HG03064 (cell line): ENCODE results near the gene NCK2.

Source experiments
- ATAC-seq: cut with Tn5 transposase; IDR thresholded peaks from one replicate; pipeline ENCODE4 v1.9.1; 2021; ENCODE audit warnings: low read depth; ENCODE audit not compliant: unreplicated experiment

The NCK2 gene

DNA sequence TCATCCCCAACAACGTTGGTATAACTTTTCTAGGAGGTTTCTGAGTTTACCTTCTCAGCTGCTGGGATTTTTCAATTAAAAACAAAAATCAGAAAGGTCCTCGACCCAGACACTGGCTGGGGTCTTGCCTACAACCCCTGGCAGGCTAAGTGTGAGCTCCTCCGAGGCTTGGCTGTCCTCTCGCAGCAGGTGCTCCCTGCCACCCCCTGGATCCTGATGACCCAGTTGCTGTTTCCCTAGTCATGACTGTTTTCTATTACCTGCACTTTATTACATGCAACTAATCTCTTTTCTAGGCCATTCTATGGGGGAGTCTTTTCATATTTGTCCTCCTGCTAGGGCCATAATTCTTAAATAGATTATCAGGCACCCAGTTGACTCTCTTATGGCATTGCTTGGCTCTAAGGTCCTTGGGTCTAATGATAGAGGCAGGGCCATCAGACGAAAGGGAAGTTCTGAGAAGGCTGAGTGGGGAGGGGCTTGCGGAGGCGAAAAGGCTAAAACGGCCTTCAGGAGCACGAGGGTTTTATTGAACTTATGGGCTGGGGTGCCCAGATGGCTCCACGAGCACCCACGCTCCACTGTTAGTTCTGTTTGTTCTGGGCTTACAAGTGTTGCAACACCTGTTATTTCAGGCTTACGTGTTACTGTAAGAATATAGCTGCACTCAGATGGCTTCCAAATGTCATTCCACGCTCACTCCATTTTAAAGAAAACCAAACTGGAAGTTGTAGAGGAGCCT is 166.0 kb downstream of the NCK2 start:
- ATAC-seq, result no peak

DNA sequence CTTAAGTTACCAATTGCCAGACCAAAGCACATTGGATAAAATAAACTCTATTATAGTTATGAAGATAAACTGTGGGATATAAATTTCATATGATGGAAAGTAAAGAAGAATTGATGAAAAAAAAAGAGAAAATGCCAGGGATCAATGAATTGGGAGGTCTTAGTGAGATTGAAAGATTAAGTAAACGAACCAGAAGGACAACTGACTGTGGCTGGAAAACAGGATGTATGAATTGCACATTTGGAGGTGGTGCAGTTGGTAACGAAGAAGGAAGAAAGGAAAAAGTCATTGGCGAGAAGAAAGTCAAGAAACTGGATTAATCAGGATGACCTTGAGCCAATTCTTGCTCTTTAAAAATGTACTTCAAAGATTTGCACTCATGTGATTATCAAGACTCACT is 166.7 kb downstream of the NCK2 start:
- ATAC-seq, result no peak

DNA sequence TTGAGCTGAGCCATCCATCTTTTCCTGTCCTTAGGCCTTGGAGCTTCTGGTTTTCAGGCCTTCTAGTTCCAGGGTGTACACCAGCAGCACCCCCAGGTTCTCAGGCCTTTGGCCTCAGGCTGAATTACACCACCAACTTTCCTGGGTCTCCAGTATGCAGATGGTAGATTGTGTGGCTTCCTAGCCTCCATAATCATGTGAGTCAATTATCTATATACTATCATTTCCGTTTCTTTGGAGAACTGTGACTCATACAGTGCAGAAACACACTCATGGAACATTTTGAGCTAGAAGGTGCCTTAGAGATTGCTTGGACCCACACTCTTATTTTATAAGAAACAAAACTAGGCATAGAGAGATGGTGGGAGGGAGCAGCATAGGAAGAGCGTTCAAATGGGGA is 167.4 kb downstream of the NCK2 start:
- no peak for ATAC-seq

DNA sequence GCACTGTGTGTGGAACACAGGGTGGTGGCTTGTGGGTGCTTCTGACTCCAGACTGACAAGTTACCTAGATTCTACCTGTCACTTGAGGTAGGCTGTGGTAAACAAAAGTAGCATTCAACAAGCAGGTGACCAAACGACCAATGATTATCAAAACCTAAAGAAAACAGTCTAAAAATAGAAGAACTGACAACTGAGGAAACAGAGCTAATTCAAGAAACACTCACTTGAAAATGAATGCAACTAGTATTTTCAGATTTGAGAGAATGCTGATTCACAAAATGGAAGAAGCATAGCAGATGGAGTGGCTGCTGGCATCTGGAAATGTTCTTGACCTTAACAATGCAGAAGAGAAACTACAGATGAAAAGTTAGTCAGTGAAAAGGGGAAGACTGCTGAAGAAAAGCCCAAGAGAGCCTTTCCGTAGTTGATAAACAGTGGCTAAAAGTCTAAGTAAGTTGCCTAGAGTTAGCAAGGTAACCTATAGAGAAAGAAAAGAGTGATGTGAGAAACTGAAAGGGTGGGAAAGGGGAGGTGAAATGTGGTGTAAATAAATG is 170.4 kb downstream of the NCK2 start:
- peak; percentile 80 for ATAC-seq

DNA sequence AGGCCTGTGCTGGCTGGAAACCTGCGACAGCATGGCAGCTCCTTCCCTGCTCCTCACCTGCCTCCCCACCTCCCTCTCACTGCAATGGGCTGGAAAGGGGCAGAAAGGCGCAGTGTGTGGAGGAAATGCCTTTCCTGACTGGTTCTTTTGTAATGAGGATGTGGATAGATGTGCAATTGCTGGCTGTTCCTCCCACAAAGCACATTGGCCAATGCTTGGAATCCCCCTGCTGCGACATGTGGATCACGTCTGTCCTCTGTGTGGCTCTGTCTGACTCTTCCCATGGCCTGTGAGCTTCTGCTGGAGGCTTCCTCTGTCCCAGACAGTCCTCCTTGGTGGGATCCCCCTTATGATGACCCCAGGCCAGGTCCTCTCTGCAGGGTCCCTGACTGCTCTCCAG is 172.5 kb downstream of the NCK2 start:
- ATAC-seq, result no peak

DNA sequence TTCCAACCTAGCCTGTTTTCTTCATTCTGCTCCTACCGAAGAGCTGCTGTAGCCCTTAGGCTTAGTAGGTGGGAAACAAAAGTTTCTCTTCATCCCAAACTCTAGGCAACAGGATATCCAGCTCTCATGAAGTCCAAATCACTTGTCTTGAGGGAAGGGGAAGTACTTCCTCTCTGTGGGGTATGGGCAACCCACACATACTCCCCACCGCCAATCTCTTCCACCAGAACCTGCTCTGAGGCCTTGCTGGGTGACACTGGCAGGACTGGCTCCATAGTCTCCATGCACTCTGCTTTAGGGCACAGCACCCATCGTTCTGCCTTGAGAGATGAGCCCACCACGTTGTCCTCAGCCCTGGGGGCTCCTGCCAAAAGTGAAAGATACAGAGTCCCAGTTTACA is 173.0 kb downstream of the NCK2 start:
- no peak for ATAC-seq

DNA sequence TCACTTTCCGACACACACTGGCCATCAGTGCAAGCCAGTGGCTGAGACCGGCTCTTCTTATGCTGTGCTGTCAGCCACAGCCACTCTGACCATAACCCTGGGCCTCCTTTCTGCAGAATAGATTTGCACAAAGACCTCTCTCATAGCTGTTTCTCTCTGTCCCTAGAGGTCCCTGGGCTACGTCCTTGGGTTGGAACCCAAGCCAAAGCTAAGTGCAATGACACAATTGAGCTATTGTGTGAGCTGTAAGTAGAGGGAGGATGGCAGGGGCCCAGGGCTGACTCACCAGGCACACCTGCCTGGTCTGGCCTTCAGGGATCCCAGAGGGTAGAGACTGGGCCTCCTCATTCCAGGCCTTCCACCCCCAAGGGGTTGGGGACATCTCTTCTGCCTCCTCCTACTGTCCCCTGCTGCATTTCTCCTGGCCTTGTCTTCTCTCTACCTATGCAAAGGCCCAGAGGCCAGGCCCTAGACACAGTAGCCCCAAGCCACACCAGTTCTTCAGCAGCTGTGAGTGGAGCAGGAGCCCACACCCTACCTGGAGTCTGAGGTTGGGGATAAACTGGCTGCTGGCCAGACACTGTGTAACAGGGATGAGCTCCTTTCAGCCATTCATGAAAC is 174.6 kb downstream of the NCK2 start:
- no peak for ATAC-seq

DNA sequence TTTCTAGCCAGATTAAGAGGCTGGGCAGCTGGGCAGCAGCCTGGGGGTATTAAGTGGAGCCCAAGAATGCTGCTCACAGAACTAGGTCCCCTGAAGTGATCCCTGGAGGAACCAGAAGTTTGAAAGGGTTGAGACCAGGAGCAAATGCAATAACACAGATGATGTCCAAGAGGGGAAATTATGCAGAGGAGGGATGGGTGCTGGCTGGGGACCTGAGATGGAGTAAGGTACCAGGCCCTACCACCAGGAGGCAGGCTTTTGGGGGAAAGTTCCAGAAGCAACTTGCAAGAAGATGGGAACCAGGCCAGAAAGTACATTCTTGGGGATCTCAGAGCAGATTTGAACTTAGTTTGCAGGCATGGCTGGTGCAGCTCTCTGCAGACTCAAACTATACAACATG is 175.1 kb downstream of the NCK2 start:
- no peak for ATAC-seq

DNA sequence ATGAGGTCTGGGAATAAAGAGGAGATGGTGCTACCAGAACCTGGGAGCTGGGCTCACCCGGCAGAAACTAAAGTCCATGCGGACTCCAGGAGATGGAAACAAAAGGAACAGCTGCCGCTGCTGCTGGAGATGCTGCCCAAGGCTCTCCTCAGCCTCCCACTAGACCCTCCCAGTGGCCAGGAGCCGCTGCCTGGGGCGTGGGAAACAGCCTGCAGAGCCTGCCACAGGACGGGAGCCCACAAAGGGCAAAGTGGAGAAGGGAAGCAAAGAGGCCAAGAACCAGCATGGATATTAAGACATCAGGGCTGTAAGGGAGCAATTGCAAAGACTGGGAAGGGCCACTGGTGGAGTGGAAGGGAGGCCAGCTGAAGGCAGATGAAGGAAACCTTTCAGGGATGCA is 179.6 kb downstream of the NCK2 start:
- ATAC-seq, result no peak

DNA sequence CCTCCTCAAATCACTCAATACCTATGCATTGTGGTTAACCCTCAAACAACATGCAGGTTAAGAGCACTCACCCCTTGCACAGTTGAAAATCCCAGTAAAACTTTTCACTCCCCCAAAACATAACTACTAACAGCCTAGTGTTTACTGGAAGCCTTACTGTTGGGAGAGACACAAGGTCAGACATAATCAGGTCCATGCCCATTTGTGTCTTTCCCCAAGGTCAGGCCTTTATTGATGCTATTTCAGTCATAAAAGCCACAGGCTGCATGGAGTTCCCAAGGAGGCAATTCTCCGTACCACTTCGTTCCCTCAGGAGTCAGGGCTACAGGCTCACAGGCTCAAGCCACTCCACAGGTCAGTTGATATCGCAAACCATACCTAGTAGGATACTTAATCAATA is 180.2 kb downstream of the NCK2 start:
- ATAC-seq, result no peak

DNA sequence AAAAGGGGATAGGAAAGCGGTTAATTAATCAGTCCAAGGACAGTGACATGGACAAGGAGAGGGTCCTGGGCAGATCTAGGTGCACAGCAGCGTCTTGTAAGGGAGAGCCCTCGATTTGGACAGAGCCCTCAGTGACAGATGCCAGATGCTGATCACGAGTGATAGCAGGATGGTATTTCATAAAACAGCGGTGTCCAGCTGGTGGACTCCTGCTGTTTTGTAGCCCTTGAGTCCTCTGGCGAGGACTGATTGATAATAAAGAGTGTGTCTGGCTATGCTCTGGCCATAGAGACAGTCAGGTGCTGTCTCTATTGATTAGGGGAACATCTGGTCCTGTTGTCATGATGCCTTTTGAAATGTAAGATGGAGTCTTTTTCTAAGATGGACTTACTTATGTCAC is 180.7 kb downstream of the NCK2 start:
- ATAC-seq, result no peak

DNA sequence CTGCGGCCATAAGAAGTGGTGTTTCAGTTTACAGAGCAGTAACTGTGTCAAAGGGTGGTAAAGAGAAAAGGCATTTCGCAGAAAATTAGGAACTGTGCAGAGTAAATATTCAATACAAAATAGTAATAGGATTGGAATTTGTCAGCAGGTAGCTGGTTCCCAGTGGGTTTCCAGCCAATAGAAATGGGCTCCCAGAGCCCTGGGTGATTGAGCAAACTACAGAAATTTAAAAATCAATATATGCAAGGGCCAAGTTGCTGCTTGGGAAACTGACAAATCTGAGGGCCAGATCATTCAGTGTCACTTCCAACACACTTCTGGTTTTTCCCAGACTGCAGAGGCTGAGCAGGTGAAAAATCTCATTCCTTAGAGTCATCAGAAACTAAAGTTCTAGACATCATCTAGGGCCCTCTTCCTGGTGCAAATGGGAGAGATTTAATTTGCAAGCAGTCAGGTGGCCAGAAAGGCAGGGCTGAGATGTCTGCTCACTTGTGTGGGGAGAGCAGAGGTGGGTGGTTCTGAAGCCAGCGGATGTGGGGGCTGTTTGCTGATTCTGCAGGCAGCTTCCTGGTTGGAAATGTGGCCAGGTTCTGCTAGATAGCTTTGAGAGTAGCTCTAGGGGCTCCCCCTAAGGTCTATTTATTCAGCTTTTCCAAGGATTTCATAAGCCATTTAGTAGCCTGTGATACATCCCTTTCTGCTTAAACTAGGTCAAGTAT is 182.4 kb downstream of the NCK2 start:
- no peak for ATAC-seq

DNA sequence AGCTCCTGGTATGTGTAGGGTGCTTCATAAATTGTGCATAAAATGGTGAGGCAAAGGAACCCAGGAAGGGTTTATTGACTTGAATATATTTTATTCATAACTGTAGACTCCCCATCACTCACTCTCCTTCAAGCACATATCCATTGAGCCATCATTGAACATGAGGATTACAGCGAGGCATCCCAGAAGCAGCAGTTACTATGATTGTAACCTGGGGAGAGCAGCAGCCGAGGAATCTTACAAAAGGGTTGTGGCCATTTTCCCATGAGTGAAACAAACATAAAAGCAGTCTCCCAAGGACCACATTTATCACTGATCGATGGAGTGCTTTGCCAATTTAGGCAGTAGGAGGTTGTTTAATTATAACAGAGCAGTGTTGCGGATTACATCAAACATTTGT is 183.4 kb downstream of the NCK2 start:
- no peak for ATAC-seq

DNA sequence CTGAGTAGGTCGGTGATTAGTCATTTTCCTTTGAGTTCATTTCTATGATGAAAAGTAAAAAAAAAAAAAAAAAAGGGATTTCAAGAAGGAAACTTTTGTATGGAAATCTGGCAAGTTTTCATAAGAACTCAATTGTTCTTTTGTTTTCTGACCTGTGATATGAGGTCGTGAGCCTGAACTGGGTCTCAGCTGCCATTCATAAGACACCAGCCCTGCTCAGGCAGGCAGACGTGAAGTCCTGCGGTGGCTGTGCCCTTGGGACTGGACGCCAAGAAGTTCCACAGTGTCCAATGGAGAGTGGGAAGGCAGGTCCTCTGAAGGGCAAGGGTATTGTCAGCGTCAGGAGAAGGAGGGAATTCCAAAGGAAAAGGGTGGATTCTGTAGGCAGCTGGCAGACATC is 183.9 kb downstream of the NCK2 start:
- ATAC-seq, result no peak

DNA sequence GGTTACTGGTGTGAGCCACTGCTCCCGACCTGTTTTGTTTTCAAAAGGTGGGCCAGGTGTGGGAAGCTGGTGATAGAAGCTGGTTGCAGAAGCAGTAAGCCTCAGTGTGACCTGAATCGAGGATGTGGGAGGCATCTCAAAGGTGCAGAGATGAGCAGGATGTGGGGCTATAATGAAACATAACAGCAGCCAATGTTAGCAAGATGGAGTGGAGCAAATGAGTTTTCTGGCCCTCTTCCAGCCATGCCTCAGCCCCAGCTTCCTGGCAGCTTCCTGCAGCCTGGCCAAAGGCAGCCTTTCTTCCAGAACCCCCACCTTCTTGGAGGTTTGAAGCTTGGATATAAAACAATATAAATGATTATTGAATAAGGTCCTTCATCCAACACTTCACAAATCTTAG is 184.8 kb downstream of the NCK2 start:
- no peak for ATAC-seq

DNA sequence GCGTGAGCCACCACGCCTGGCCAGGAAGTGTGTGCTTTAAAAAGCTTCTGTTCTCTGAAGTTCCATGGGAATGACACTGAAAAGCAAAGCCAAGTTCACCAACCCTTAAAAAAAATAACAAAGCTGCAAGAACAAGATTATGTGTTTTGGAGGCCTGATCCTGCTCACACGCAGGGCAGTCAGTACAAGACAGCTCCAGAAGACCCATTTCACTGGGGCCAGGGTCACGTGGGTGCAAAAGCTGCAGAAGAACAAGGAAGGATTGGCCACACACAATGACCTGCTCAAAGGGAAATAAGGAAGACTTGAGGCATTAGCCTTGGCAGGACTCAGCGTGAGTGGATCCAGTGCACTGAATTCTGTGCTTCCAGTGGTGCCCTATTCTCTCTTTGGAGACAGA is 187.9 kb downstream of the NCK2 start:
- ATAC-seq, result no peak

DNA sequence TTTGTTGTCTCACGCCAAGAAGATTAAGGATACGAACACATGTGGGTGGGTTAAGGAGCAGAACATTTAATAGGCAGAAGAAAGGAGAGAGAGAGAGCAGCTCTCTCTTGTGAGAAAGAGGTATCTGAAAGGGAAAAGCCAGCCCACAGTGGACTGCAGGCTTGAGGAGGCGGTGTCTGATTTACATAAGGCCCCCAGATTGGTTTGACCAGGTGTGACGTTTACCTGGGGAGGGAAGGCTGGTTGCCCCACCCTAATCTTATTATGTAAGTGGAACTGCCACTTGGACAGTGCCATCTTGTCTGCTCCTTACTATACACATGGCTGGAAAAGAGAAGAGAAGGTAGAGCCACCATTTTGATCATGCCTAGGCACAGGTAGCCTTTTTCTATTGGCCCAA is 189.2 kb downstream of the NCK2 start:
- ATAC-seq, result no peak

DNA sequence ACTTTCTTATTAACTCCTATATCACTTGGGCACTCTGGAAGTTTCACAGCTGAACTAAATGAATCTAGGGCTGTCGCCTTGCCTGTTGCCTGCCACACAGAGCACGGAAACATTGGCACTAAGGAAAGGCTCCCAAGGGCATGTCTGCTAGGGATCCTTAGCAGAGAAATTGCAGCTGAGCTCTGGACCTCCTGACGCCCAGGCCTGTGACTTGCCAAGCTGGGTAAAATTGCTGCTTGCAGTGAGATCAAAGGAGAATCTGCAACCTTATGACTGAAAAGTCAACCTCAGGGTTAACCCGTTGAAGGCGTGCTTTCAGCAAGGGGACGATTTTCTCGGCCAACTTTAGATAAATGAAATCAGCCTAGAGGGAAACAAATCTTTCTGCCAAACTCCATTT is 189.8 kb downstream of the NCK2 start:
- ATAC-seq, result no peak

DNA sequence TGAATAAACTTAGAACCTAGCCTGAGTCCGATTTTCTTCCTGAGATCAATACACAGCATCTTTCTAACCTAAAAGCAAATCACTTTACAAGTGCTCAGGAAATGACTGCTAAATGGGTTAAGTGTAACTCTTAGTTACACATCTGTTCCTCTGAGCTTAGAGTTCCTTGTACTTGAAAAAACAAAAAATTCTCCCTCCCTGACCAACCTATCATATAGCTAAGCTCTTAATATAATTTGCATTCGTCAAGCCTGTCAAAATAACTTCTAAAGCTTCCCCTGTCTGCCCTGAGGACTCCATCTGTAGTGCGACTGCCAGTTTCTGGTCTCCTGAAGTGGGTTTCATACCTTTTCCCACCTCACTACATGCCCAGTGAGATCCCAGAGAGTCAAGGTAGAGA is 190.4 kb downstream of the NCK2 start:
- ATAC-seq, result no peak

DNA sequence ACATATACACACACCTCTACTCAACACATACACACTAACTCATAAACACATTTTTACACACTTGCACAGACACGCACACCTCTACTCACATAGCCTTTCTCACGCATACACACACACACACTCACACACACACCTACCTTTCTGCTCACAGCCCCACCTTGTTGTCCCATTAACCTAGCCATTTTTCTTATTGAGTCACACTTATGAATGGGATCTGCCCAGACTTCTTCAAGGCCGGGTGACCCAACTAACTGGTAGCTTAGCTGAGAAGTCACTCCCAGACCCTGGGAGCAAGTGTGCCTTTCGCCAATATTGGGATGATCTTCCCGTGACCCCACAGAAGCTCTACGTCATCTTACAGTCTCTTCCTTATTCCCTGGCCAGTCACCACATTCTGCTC is 192.2 kb downstream of the NCK2 start:
- no peak for ATAC-seq

DNA sequence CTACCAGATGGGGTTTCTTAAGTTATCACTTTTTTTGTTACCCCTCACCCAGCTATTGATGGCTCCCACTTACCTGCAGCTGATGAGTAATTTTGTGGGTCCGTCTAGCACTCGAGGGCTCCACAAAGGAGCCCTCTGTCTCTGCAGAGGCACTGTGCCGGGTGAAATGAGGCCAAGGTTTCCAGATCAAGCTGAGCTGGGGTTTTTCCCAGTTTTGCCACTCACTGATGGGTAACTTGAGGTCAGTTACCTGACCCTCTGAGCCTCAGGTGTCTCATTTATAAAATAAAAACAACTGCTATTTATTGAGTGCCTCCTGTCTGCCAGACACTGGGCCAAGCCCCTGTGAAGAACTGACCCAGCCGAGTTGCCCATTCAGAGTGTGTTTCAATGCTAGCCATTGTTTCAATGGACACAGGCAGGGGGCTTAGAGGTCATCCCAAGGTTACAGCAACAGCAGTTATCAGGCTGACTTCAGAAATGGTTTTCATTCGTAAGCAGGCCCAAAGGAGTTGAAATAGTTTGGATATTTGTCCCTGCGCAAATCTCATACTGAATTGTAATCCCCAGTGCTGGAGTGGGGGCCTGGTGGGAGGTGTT is 192.9 kb downstream of the NCK2 start:
- ATAC-seq, result no peak
